Liver (tissue), 3 donors: Measurements from ENCODE around the gene TNKS2.

Source experiments
- CTCF ChIP-seq: fragments of 150-350 bp; IDR thresholded peaks from 2 replicates; pipeline ENCODE4 v1.5.1; 2017; ENCODE audit warnings: improper control_type of control experiment, low read depth, low read length; ENCODE audit not compliant: missing input control
- EGR1 ChIP-seq, 2 donors: IDR thresholded peaks; 2 replicates each; pipeline ENCODE4 v1.6.1; 2016 to 2018; ENCODE audit warnings: antibody characterized with exemption in 2 of 2, low read depth in 2 of 2
- GABPA ChIP-seq, 2 donors: IDR thresholded peaks in 1 of 2; conservative IDR thresholded peaks in 1 of 2; 2 replicates each; pipeline ENCODE4 v1.6.1; 2016; ENCODE audit warnings: antibody characterized with exemption in 2 of 2, mild to moderate bottlenecking in 1 of 2, moderate library complexity in 1 of 2
- HNF4G ChIP-seq: IDR thresholded peaks from 2 replicates; pipeline ENCODE4 v1.6.1; 2016; ENCODE audit warnings: antibody characterized with exemption
- JUND ChIP-seq, 2 donors: IDR thresholded peaks; 2 replicates each; pipeline ENCODE4 v1.6.1; 2016; ENCODE audit warnings: antibody characterized with exemption in 2 of 2
- MAX ChIP-seq: IDR thresholded peaks from 2 replicates; pipeline ENCODE4 v1.6.1; 2016; ENCODE audit warnings: antibody characterized with exemption
- NR2F2 ChIP-seq: IDR thresholded peaks from 2 replicates; pipeline ENCODE4 v1.6.1; 2016; ENCODE audit warnings: antibody characterized with exemption
- RAD21 ChIP-seq, 2 donors: IDR thresholded peaks; 2 replicates each; pipeline ENCODE4 v1.6.1; 2016; ENCODE audit warnings: antibody characterized with exemption in 2 of 2, mild to moderate bottlenecking in 2 of 2
- REST ChIP-seq: IDR thresholded peaks from 2 replicates; pipeline ENCODE4 v1.6.1; 2016; ENCODE audit warnings: antibody characterized with exemption, mild to moderate bottlenecking
- TAF1 ChIP-seq: conservative IDR thresholded peaks from 2 replicates; pipeline ENCODE4 v1.6.1; 2016; ENCODE audit warnings: antibody characterized with exemption, mild to moderate bottlenecking
- YY1 ChIP-seq: IDR thresholded peaks from 2 replicates; pipeline ENCODE4 v1.6.1; 2016; ENCODE audit warnings: antibody characterized with exemption, mild to moderate bottlenecking
- ZBTB33 ChIP-seq: IDR thresholded peaks from 2 replicates; pipeline ENCODE4 v1.6.1; 2016; ENCODE audit warnings: antibody characterized with exemption
- donor health status: healthy.
- donor health status: healthy.

- TF ChIP-seq CTCF: no peak
- no peak for TF ChIP-seq TAF1
- no peak for TF ChIP-seq ZBTB33
- no peak for TF ChIP-seq NR2F2
- no peak for TF ChIP-seq REST
- TF ChIP-seq HNF4G: no peak
- no peak for TF ChIP-seq GABPA (IDR thresholded peaks at IDR 0.05 in 1 of 2, conservative IDR thresholded peaks at IDR 0.05 in 1 of 2)
- TF ChIP-seq YY1: no peak
- no peak for TF ChIP-seq EGR1 (IDR thresholded peaks at IDR 0.05; ENCODE audit: low read depth in 2 of 2)
- no peak for TF ChIP-seq MAX
- TF ChIP-seq RAD21 (IDR thresholded peaks at IDR 0.05): no peak
- TF ChIP-seq JUND (IDR thresholded peaks at IDR 0.05): no peak
Observed at GRCh38 chr10:91910467-91910866, 112.2 kb downstream of the TNKS2 start.
